Activated T-cell treated with anti-CD3 and anti-CD28 coated beads, Interleukin-2, amount 50 U/mL, for 72 hours (primary cell): ENCODE results near the gene KLK5. TPM values are rescaled to one million over a fixed set of nuclear protein-coding genes. Genes with fewer than 3 reads are reported as not detected.
A peak's percentile ranks its signal among the peaks of the same experiment; 100 is the strongest.

Source experiments
- ATAC-seq, 2 donors: fragments of 150-1000 bp; cut with Tn5 transposase; replicated peaks in 1 of 2; 2 replicates each; pipeline ENCODE4 v1.10.0; 2021; ENCODE audit warnings: moderate library complexity in 2 of 2, mild to moderate bottlenecking in 1 of 2
- DNase-seq, 2 donors: peaks; one replicate each; pipeline ENCODE4 v3.0.0; 2021 to 2022; ENCODE audit warnings: mixed read lengths in 1 of 2
- H3K27ac Mint-ChIP-seq: one replicate; pipeline ENCODE4 v1.8.0; 2022; ENCODE audit warnings: mild to moderate bottlenecking, moderate library complexity, mixed read lengths
- H3K27me3 Mint-ChIP-seq: one replicate; pipeline ENCODE4 v1.8.0; 2022; ENCODE audit warnings: low read depth, mixed read lengths
- H3K36me3 Mint-ChIP-seq, 2 donors: one replicate each; pipeline ENCODE4 v1.8.0; 2022; ENCODE audit warnings: mixed read lengths in 2 of 2, mild to moderate bottlenecking in 1 of 2; ENCODE audit not compliant: insufficient read depth in 2 of 2
- H3K4me1 Mint-ChIP-seq: one replicate; pipeline ENCODE4 v1.8.0; 2022; ENCODE audit warnings: low read depth, mixed read lengths
- H3K4me3 Mint-ChIP-seq, 2 donors: one replicate each; pipeline ENCODE4 v1.8.0; 2022; ENCODE audit warnings: mild to moderate bottlenecking in 2 of 2, mixed read lengths in 2 of 2, moderate library complexity in 2 of 2
- H3K9me3 Mint-ChIP-seq, 2 donors: one replicate each; pipeline ENCODE4 v1.8.0; 2022; ENCODE audit warnings: mixed read lengths in 2 of 2
- total RNA-seq, 2 donors: library from RNA; stranded (reverse); gene quantifications; one replicate each; pipeline ENCODE4 v1.2.3, GENCODE V29; 2022

KLK5 gene
- total RNA-seq, 2 donors from 2014 or later, result not detected

- no peaks in the 10 kb centered on the region for H3K36me3 Mint-ChIP-seq
- H3K27me3 Mint-ChIP-seq, result peaks cover 61% of the 10 kb centered on the region
Observed at GRCh38 chr19:50928831-50929230, 24.0 kb downstream of the KLK5 start.

GRCh38 chr19:50926144-50926543, 26.7 kb downstream of the KLK5 start:
- DNase-seq (no peak), ATAC-seq (no peak)
- no peaks in the 10 kb centered on the region for H3K36me3 Mint-ChIP-seq
- no peak overlapping the region for H3K4me3 Mint-ChIP-seq
- H3K27me3 Mint-ChIP-seq, result peaks cover 56% of the 10 kb centered on the region
- peaks cover 16% of the 10 kb centered on the region for H3K4me1 Mint-ChIP-seq
- H3K9me3 Mint-ChIP-seq, result no peaks in the 10 kb centered on the region
- no peak overlapping the region for H3K27ac Mint-ChIP-seq

More at GRCh38 chr19:50928831-50929230, 24.0 kb downstream of the KLK5 start:
- H3K27ac Mint-ChIP-seq, result no peak overlapping the region
- H3K4me3 Mint-ChIP-seq, result no peak overlapping the region
- H3K4me1 Mint-ChIP-seq, result peaks cover 6% of the 10 kb centered on the region
- no peaks in the 10 kb centered on the region for H3K9me3 Mint-ChIP-seq
- DNase-seq (no peak), ATAC-seq (no peak)

GRCh38 chr19:50925734-50926133, 27.1 kb downstream of the KLK5 start:
- H3K36me3 Mint-ChIP-seq, result no peaks in the 10 kb centered on the region
- peaks cover 16% of the 10 kb centered on the region for H3K4me1 Mint-ChIP-seq
- peak in 1 of 2 donors; percentile 29 for ATAC-seq
- H3K9me3 Mint-ChIP-seq, result no peaks in the 10 kb centered on the region
- no peak overlapping the region for H3K4me3 Mint-ChIP-seq
- no peak for DNase-seq
- H3K27me3 Mint-ChIP-seq, result peaks cover 55% of the 10 kb centered on the region
- no peak overlapping the region for H3K27ac Mint-ChIP-seq

- Mint-ChIP-seq H3K36me3 (no peaks in the 10 kb centered on the region), H3K4me1 (peaks cover 10% of the 10 kb centered on the region), H3K9me3 (no peaks in the 10 kb centered on the region), H3K27ac (no peak overlapping the region), H3K4me3 (no peak overlapping the region), H3K27me3 (peaks cover 56% of the 10 kb centered on the region)
- DNase-seq (no peak), ATAC-seq (no peak)
Observed at GRCh38 chr19:50924586-50924985, 28.3 kb downstream of the KLK5 start.

- DNase-seq (peak; percentile 81 to 86), ATAC-seq (peak; percentile 98 to 99)
- H3K4me1 Mint-ChIP-seq, result peaks cover 10% of the 10 kb centered on the region
- no peak overlapping the region for H3K4me3 Mint-ChIP-seq
- H3K27ac Mint-ChIP-seq, result no peak overlapping the region
- no peaks in the 10 kb centered on the region for H3K9me3 Mint-ChIP-seq
- no peaks in the 10 kb centered on the region for H3K36me3 Mint-ChIP-seq
- peaks cover 51% of the 10 kb centered on the region for H3K27me3 Mint-ChIP-seq
Observed at GRCh38 chr19:50922317-50922853, 30.5 kb downstream of the KLK5 start.

GRCh38 chr19:50921426-50922316, 31.2 kb downstream of the KLK5 start:
- Mint-ChIP-seq H3K27me3 (peaks cover 50% of the 10 kb centered on the region), H3K27ac (no peak overlapping the region), H3K36me3 (no peaks in the 10 kb centered on the region), H3K4me3 (peak overlapping the region; percentile 0 to 43), H3K9me3 (no peaks in the 10 kb centered on the region), H3K4me1 (peaks cover 10% of the 10 kb centered on the region)
- peak; percentile 65 for ATAC-seq
- no peak for DNase-seq

GRCh38 chr19:50916069-50916468, 36.8 kb downstream of the KLK5 start:
- peaks cover 27% of the 10 kb centered on the region for H3K27me3 Mint-ChIP-seq
- no peak for ATAC-seq
- H3K36me3 Mint-ChIP-seq, result no peaks in the 10 kb centered on the region
- H3K9me3 Mint-ChIP-seq, result no peaks in the 10 kb centered on the region
- no peak overlapping the region for H3K4me3 Mint-ChIP-seq
- DNase-seq, result no peak
- H3K27ac Mint-ChIP-seq, result no peak overlapping the region
- H3K4me1 Mint-ChIP-seq, result no peaks in the 10 kb centered on the region

GRCh38 chr19:50912727-50913716, 39.8 kb downstream of the KLK5 start:
- Mint-ChIP-seq H3K36me3 (no peaks in the 10 kb centered on the region), H3K4me1 (peaks cover 10% of the 10 kb centered on the region), H3K9me3 (no peaks in the 10 kb centered on the region), H3K27me3 (peaks cover 4% of the 10 kb centered on the region), H3K4me3 (no peak overlapping the region), H3K27ac (no peak overlapping the region)
- peak; percentile 86 to 87 for ATAC-seq
- DNase-seq, result peak; percentile 65 to 71

GRCh38 chr19:50912102-50912599, 40.7 kb downstream of the KLK5 start:
- Mint-ChIP-seq H3K27ac (no peak overlapping the region), H3K9me3 (no peaks in the 10 kb centered on the region), H3K4me3 (no peak overlapping the region), H3K27me3 (peaks cover 3% of the 10 kb centered on the region), H3K36me3 (no peaks in the 10 kb centered on the region), H3K4me1 (peaks cover 10% of the 10 kb centered on the region)
- ATAC-seq (no peak), DNase-seq (no peak)

GRCh38 chr19:50911206-50912101, 41.4 kb downstream of the KLK5 start, which contains the start of gene KLK4:
Gene KLK4, minus strand, starts transcription at chr19:50911395. Its CDS starts 657 bp downstream, at chr19:50910738.
- Mint-ChIP-seq H3K27ac (no peak within 1 kb of the TSS), H3K27me3 (no peaks in the 10 kb centered on the region), H3K4me3 (no peak within 1 kb of the TSS), H3K4me1 (peaks cover 10% of the 10 kb centered on the region), H3K36me3 (no peaks in the 10 kb centered on the region), H3K9me3 (no peaks in the 10 kb centered on the region)
- ATAC-seq (no peak), DNase-seq (no peak)

- ATAC-seq (no peak), DNase-seq (no peak)
- Mint-ChIP-seq H3K27ac (no peak overlapping the region), H3K4me1 (peaks cover 10% of the 10 kb centered on the region), H3K4me3 (no peak overlapping the region), H3K27me3 (peaks cover 7% of the 10 kb centered on the region), H3K36me3 (no peaks in the 10 kb centered on the region), H3K9me3 (no peaks in the 10 kb centered on the region)
Observed at GRCh38 chr19:50910722-50911121, 42.1 kb downstream of the KLK5 start.
